Islet of Langerhans (tissue), 1 donor: Measurements from ENCODE around the gene STPG2.
"Not testable (repeated sequence)": the region's sequence is repeated elsewhere in the genome, so short reads cannot be mapped to it uniquely, and the experiment has no call there.

Experiments
- FAIRE-seq: peaks from one replicate; lab custom pipeline; 2011; peaks lifted over from hg19 to GRCh38; lab: Jason Lieb, UNC

The STPG2 gene

GRCh38 chr4:97633831-97634230 lies 509.4 kb downstream of the STPG2 start:
- FAIRE-seq: not testable (repeated sequence)

GRCh38 chr4:97627750-97628149 lies 515.5 kb downstream of the STPG2 start:
- FAIRE-seq: no peak

GRCh38 chr4:97624204-97624603 lies 519.1 kb downstream of the STPG2 start:
- no peak for FAIRE-seq

- no peak for FAIRE-seq
Measured at GRCh38 chr4:97605932-97606331, 537.3 kb downstream of the STPG2 start.

GRCh38 chr4:97593248-97593647 lies 550.0 kb downstream of the STPG2 start:
- no peak for FAIRE-seq

GRCh38 chr4:97590266-97590665 lies 553.0 kb downstream of the STPG2 start:
- no peak for FAIRE-seq

- no peak for FAIRE-seq
Measured at GRCh38 chr4:97589481-97590196, 553.6 kb downstream of the STPG2 start.

- FAIRE-seq: no peak
Measured at GRCh38 chr4:97587912-97588311, 555.4 kb downstream of the STPG2 start.

- FAIRE-seq: no peak
Measured at GRCh38 chr4:97585274-97585673, 558.0 kb downstream of the STPG2 start.

GRCh38 chr4:97582890-97583289 lies 560.4 kb downstream of the STPG2 start:
- FAIRE-seq: no peak

GRCh38 chr4:97577004-97577403 lies 566.3 kb downstream of the STPG2 start:
- peak; percentile 17 for FAIRE-seq

GRCh38 chr4:97560009-97560408 lies 583.3 kb downstream of the STPG2 start:
- FAIRE-seq: no peak

GRCh38 chr4:97558204-97558778 lies 585.0 kb downstream of the STPG2 start:
- FAIRE-seq: no peak

- not testable (repeated sequence) for FAIRE-seq
Measured at GRCh38 chr4:97550637-97551036, 592.6 kb downstream of the STPG2 start.

GRCh38 chr4:97548943-97549583 lies 594.2 kb downstream of the STPG2 start:
- FAIRE-seq: no peak

GRCh38 chr4:97548186-97548585 lies 595.1 kb downstream of the STPG2 start:
- no peak for FAIRE-seq

GRCh38 chr4:97531351-97531750 lies 611.9 kb downstream of the STPG2 start:
- no peak for FAIRE-seq

- no peak for FAIRE-seq
Measured at GRCh38 chr4:97530676-97531075, 612.6 kb downstream of the STPG2 start.

GRCh38 chr4:97525236-97525635 lies 618.0 kb downstream of the STPG2 start:
- FAIRE-seq: no peak

GRCh38 chr4:97517939-97518338 lies 625.3 kb downstream of the STPG2 start:
- FAIRE-seq: no peak

GRCh38 chr4:97513917-97514316 lies 629.4 kb downstream of the STPG2 start:
- FAIRE-seq: no peak
